Measurements from ENCODE around the gene RRP36.

DNA sequence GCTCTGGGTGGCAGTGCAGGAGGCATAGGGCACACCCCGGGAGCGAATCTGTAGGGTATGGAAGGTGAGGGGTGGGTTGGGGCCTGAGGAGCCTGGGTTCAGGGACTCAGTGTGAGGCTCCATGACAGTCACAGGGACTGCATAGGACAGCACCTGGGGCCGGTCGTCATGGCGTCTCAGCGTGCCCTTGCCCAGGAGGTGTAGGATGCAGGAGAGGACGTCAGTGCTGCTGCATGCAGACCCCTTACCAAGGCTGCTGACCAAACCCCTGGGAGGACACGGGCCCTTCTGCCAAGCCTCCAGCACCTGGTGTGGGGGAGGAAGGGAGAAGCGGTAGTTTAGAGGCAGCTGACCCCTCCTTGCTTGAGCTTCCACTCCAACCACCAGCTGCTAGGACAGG is 16.3 kb downstream of the RRP36 start:
- TF ChIP-seq, protein P1, sequence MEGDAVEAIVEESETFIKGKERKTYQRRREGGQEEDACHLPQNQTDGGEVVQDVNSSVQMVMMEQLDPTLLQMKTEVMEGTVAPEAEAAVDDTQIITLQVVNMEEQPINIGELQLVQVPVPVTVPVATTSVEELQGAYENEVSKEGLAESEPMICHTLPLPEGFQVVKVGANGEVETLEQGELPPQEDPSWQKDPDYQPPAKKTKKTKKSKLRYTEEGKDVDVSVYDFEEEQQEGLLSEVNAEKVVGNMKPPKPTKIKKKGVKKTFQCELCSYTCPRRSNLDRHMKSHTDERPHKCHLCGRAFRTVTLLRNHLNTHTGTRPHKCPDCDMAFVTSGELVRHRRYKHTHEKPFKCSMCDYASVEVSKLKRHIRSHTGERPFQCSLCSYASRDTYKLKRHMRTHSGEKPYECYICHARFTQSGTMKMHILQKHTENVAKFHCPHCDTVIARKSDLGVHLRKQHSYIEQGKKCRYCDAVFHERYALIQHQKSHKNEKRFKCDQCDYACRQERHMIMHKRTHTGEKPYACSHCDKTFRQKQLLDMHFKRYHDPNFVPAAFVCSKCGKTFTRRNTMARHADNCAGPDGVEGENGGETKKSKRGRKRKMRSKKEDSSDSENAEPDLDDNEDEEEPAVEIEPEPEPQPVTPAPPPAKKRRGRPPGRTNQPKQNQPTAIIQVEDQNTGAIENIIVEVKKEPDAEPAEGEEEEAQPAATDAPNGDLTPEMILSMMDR (IDR thresholded peaks at IDR 0.05), result no peak
- no peak for TF ChIP-seq POLR2A (IDR thresholded peaks at IDR 0.05)
